Smooth muscle cell (in vitro differentiated cells): ENCODE results near the gene ACTL8. TPM values are rescaled to one million over a fixed set of nuclear protein-coding genes. Genes with fewer than 3 reads are reported as not detected.
A peak's percentile ranks its signal among the peaks of the same experiment; 100 is the strongest.

Source experiments
- DNase-seq: peaks from one replicate; lab custom pipeline; 2025; ENCODE audit not compliant: unreplicated experiment; lab: John Stamatoyannopoulos, UW
- H2AFZ ChIP-seq: fragments of 200-600 bp; sonication (generic); 2 replicates; pipeline ENCODE4 v1.6.0; 2016; ENCODE audit warnings: antibody characterized with exemption, low read depth, mild to moderate bottlenecking
- H3F3A ChIP-seq: fragments of 200-600 bp; sonication (generic); 2 replicates; pipeline ENCODE4 v1.6.0; 2017; ENCODE audit warnings: antibody characterized with exemption, low read depth
- H3K27ac ChIP-seq: fragments of 200-600 bp; sonication (generic); 2 replicates; pipeline ENCODE4 v1.5.1; 2016; ENCODE audit warnings: low read depth, mild to moderate bottlenecking
- H3K27me3 ChIP-seq: fragments of 200-600 bp; sonication (generic); 2 replicates; pipeline ENCODE4 v1.6.1; 2016; ENCODE audit warnings: low read depth, mild to moderate bottlenecking
- H3K36me3 ChIP-seq: fragments of 200-600 bp; sonication (generic); 2 replicates; pipeline ENCODE4 v1.5.1; 2016; ENCODE audit warnings: low read depth
- H3K4me1 ChIP-seq: fragments of 200-600 bp; sonication (generic); 2 replicates; pipeline ENCODE4 v1.5.1; 2016; ENCODE audit warnings: low read depth
- H3K4me2 ChIP-seq: fragments of 200-600 bp; sonication (generic); 2 replicates; pipeline ENCODE4 v1.6.0; 2016; ENCODE audit warnings: mild to moderate bottlenecking
- H3K4me3 ChIP-seq: fragments of 200-600 bp; sonication (generic); 2 replicates; pipeline ENCODE4 v1.5.1; 2016; ENCODE audit warnings: mild to moderate bottlenecking
- H3K79me2 ChIP-seq: fragments of 200-600 bp; sonication (generic); 2 replicates; pipeline ENCODE4 v1.6.0; 2016; ENCODE audit warnings: low read depth, mild to moderate bottlenecking
- H3K9ac ChIP-seq: fragments of 200-600 bp; sonication (generic); 2 replicates; pipeline ENCODE4 v1.6.0; 2016; ENCODE audit warnings: low read depth
- H3K9me3 ChIP-seq: fragments of 200-600 bp; sonication (generic); replicated peaks from 2 replicates; pipeline ENCODE4 v1.5.1; 2016; ENCODE audit warnings: low read depth
- H4K20me1 ChIP-seq: fragments of 200-600 bp; sonication (generic); 2 replicates; pipeline ENCODE4 v1.6.0; 2016; ENCODE audit warnings: low read depth
- CTCF ChIP-seq: fragments of 200-600 bp; sonication (generic); IDR thresholded peaks from 2 replicates; pipeline ENCODE4 v1.5.1; 2017; ENCODE audit warnings: borderline replicate concordance, mild to moderate bottlenecking, antibody characterized with exemption; ENCODE audit not compliant: insufficient read depth, poor library complexity, severe bottlenecking
- WGBS: methylation state at CpG from one replicate; pipeline ENCODE4 v1.1.7; 2016; ENCODE audit warnings: low lambda C conversion rate; 5-methylcytosine and 5-hydroxymethylcytosine counted together
- polyA plus RNA-seq: library from polyadenylated mRNA; unstranded; fragments of >200 nt; fragmentation: Nextera tagmentation; extraction: Ambion mirVana; gene quantifications from 2 replicates; pipeline ENCODE4 v1.2.1, GENCODE V29; 2016
- total RNA-seq: library from RNA; depleted of rRNA; stranded (reverse); fragments of >200 nt; gene quantifications from 2 replicates; pipeline ENCODE4 v1.2.3, GENCODE V29; 2014

The ACTL8 gene
- total RNA-seq: 0.13 TPM in 1 of 2 replicates, not detected in the other
- not detected in 2 replicates for polyA plus RNA-seq

GRCh38 chr1:17755120-17755519, at the start of gene ACTL8:
TSS of gene ACTL8 (plus strand) at chr1:17755333. CDS start at chr1:17823009, 67,676 bp downstream.
- Histone ChIP-seq H3K4me2 (no peak within 1 kb of the TSS), H3K9ac (no peak within 1 kb of the TSS), H3K9me3 (peaks cover 6% of the 10 kb centered on the region), H3K36me3 (no peaks in the 10 kb centered on the region), H3K4me3 (no peak within 1 kb of the TSS), H3F3A (no peaks in the 10 kb centered on the region), H3K79me2 (no peaks in the 10 kb centered on the region), H3K4me1 (no peaks in the 10 kb centered on the region), H4K20me1 (no peaks in the 10 kb centered on the region), H2AFZ (no peak within 1 kb of the TSS), H3K27me3 (no peaks in the 10 kb centered on the region), H3K27ac (no peak within 1 kb of the TSS)
- peak; percentile 22 for TF ChIP-seq CTCF
- WGBS: 65% methylated on average over 12 of the region's 12 CpGs
- DNase-seq: no peak

- H3K9ac ChIP-seq: no peak overlapping the region
- no peaks in the 10 kb centered on the region for H3F3A ChIP-seq
- WGBS: 79% methylated on average over 10 of the region's 10 CpGs
- H3K27me3 ChIP-seq: peaks cover 5% of the 10 kb centered on the region
- H3K9me3 ChIP-seq: no peaks in the 10 kb centered on the region
- H4K20me1 ChIP-seq: no peaks in the 10 kb centered on the region
- no peak for TF ChIP-seq CTCF
- H3K4me3 ChIP-seq: no peak overlapping the region
- DNase-seq: no peak
- no peaks in the 10 kb centered on the region for H3K79me2 ChIP-seq
- H3K27ac ChIP-seq: no peak overlapping the region
- H3K4me2 ChIP-seq: no peak overlapping the region
- H3K36me3 ChIP-seq: no peaks in the 10 kb centered on the region
- no peaks in the 10 kb centered on the region for H3K4me1 ChIP-seq
- H2AFZ ChIP-seq: no peak overlapping the region
These were observed 48.7 kb upstream of the ACTL8 start for GRCh38 chr1:17706445-17706844.

- Histone ChIP-seq H3K27ac (no peak overlapping the region), H3K27me3 (peaks cover 5% of the 10 kb centered on the region), H3K4me3 (no peak overlapping the region), H3F3A (no peaks in the 10 kb centered on the region), H2AFZ (no peak overlapping the region), H3K9me3 (no peaks in the 10 kb centered on the region), H4K20me1 (no peaks in the 10 kb centered on the region), H3K36me3 (no peaks in the 10 kb centered on the region), H3K9ac (no peak overlapping the region), H3K79me2 (no peaks in the 10 kb centered on the region), H3K4me2 (no peak overlapping the region), H3K4me1 (no peaks in the 10 kb centered on the region)
- WGBS: 87% methylated on average over 3 of the region's 3 CpGs
- no peak for DNase-seq
- no peak for TF ChIP-seq CTCF
These were observed 45.2 kb upstream of the ACTL8 start for GRCh38 chr1:17709981-17710380.

- Histone ChIP-seq H3K36me3 (no peaks in the 10 kb centered on the region), H3K79me2 (no peaks in the 10 kb centered on the region), H3K27ac (no peak overlapping the region), H3K4me1 (no peaks in the 10 kb centered on the region), H3K4me2 (no peak overlapping the region), H3K4me3 (no peak overlapping the region), H3K27me3 (peaks cover 5% of the 10 kb centered on the region), H3F3A (no peaks in the 10 kb centered on the region), H2AFZ (no peak overlapping the region), H3K9ac (no peak overlapping the region), H3K9me3 (no peaks in the 10 kb centered on the region), H4K20me1 (no peaks in the 10 kb centered on the region)
- DNase-seq: no peak
- WGBS: 90% methylated on average over 4 of the region's 4 CpGs
- TF ChIP-seq CTCF: no peak
These were observed 44.1 kb upstream of the ACTL8 start for GRCh38 chr1:17710889-17711576.
